ENCODE measurements around the gene IGSF6.
"Not testable (repeated sequence)": the region's sequence is repeated elsewhere in the genome, so short reads cannot be mapped to it uniquely, and the experiment has no call there.

Gene IGSF6

DNA sequence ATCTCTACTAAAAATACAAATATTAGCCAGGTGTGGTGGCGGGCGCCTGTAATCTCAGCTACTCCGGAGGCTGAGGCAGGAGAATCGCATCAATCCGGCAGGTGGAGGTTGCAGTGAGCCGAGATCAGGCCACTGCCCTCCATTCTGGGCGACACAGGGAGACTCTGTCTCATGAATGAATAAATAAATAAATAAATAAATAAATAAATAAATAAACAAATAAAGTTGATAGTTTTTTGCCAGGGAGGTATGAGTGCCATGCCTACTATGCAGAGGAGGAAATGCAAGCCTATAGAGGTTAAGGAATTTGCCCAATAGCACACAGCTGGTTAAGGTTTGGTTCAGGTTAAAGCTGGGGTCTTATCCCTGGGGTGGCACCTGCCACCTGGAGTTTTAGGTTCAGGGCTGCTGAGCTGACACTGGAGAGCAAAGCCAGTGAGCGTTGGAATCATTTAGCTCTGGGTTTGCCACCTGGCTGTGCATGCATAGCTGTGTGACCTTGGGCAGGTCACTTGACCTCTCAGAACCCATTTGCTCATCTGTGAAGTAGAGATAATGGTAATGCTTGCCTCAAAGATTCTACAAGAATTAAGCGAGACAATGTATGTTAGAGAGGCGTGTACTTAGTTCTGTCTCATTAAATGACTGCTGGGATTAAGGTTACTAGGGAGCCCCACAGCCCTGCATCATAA, 12.5 kb upstream of the IGSF6 start:
- no peaks in the 10 kb centered on the region for H3K36me3 Mint-ChIP-seq
- H3K4me3 Mint-ChIP-seq = no peak overlapping the region
- H3K4me1 Mint-ChIP-seq = peaks cover 14 to 32% of the 10 kb centered on the region in 2 donors
- DNase-seq (no peak), ATAC-seq (replicated peaks) (no peak)
- H3K9me3 Mint-ChIP-seq = no peaks in the 10 kb centered on the region
- H3K27me3 Mint-ChIP-seq = no peaks in the 10 kb centered on the region
- peak overlapping the region; percentile 59 for H3K27ac Mint-ChIP-seq

DNA sequence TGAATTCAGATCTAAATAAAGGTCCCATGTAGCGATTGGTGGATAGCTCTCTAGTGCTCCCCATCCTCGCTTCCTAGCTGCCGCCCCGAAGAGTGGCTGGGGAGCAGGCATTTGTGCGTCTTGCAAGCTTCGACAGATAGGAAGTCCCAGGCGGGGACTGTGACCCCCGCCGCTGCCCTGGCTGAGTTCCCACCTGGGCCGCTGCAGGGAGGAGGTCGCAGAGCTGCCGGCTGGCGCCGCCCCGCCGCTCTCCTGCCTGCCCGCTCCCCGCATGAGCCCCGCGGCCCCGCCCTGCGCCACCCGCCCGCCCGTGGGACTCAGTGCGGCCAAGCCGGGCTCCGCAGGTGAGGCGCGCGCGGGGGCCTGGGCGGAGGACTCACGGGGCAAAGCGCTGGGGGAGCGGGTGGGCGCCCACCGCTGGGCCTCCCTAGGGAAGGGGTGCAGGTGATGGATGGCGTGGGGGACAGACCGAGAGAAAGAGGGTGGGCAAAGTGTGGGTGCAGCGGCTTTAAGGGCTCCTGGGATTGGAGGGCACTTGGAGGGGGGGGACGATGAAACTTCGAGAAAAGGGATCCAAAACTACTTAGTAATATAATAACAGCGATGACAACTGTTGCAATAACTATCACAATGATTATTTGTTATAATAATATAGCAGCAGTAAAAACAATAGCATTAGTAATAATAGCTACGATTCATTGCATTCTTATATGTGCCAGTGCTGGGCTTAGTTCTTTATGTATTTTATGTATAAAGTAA, 11.7 kb upstream of the IGSF6 start, which contains the start of gene OTOA:
TSS of gene OTOA (plus strand) at position 80 of the 759 bp plus-strand sequence. CDS start 14,547 bp downstream, outside the sequence.
- ATAC-seq (replicated peaks) (peak; percentile 83 to 86), DNase-seq (peak; percentile 19)
- Mint-ChIP-seq H3K4me1 (peaks cover 16 to 40% of the 10 kb centered on the region in 2 donors), H3K27ac (no peak within 1 kb of the TSS), H3K27me3 (no peaks in the 10 kb centered on the region), H3K36me3 (no peaks in the 10 kb centered on the region), H3K9me3 (no peaks in the 10 kb centered on the region), H3K4me3 (peak within 1 kb of the TSS; percentile 81 to 82)

DNA sequence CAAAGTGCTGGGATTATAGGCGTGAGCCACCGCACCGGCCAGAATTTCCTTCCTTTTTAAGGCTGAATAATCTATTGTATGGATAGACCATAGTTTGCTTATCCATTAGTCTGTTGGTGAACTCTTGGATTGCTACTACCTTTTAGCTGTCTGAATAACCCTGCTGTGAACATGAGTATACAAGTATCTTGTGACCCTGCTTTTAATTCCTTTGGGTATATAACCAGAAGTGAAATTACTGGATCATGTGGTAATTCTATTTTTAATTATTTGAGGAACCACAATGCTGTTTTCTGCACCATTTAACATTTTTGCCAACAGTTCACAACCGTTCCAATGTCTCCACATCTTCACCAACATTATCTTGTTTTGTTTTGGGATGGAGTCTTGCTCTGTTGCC, 6.7 kb upstream of the IGSF6 start:
- DNase-seq (no peak), ATAC-seq (replicated peaks) (no peak)
- peak overlapping the region; percentile 9 to 46 for H3K4me3 Mint-ChIP-seq
- no peaks in the 10 kb centered on the region for H3K9me3 Mint-ChIP-seq
- H3K36me3 Mint-ChIP-seq = peaks cover 13 to 22% of the 10 kb centered on the region in 2 donors
- H3K4me1 Mint-ChIP-seq = peaks cover 50 to 81% of the 10 kb centered on the region in 2 donors
- H3K27ac Mint-ChIP-seq = no peak overlapping the region
- H3K27me3 Mint-ChIP-seq = no peaks in the 10 kb centered on the region

DNA sequence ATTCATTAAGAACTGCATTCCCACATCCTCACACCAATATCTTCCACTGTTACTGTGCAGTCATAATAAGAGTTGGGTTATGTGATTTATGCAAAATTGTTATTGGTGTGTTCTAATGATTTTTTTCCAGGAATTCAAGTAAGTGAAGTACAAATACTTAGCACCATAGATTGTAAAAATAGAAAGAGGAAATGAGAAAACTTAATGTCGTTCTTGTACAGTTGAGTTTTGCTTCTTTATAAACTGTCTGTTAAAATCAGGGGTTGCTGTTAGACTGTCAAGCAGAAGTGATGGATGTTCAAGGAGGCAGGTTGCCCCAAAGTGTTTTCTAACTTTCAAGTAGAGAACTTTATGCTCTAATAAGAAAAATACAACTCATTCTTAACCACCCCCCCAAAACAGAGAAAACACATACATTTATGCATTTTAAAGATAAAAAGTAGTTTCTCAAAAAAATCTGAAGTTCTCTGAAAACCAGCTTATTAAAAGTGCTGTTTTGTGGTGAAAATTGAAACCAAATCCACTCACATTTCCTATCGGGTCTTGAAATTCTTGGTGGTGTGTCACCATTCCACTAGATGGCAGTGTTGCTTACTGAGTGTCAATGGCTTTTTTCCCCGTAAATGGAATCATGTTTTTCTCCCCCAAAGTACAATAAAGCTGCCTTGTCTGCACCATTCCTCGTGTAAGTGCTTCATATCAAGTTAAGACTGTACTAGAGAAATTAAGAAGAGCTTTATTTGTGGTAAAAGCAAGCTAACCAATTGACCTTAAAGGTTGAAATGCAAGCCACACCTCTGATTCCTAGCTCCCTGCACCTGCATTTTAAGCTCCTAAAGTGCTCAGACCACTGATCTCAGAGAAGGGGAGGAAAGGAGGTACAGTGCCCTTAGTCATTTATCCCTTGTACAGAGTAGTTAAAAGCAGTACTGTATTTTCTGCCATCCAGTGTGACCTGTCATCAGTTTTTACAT, 4.7 kb upstream of the IGSF6 start:
- Mint-ChIP-seq H3K4me1 (peaks cover 58 to 92% of the 10 kb centered on the region in 2 donors), H3K36me3 (peaks cover 15 to 37% of the 10 kb centered on the region in 2 donors), H3K27ac (peak overlapping the region; percentile 94), H3K9me3 (no peaks in the 10 kb centered on the region), H3K27me3 (no peaks in the 10 kb centered on the region), H3K4me3 (peak overlapping the region; percentile 66 to 70)
- DNase-seq = peak; percentile 17
- ATAC-seq (replicated peaks) = peak; percentile 91 to 92

DNA sequence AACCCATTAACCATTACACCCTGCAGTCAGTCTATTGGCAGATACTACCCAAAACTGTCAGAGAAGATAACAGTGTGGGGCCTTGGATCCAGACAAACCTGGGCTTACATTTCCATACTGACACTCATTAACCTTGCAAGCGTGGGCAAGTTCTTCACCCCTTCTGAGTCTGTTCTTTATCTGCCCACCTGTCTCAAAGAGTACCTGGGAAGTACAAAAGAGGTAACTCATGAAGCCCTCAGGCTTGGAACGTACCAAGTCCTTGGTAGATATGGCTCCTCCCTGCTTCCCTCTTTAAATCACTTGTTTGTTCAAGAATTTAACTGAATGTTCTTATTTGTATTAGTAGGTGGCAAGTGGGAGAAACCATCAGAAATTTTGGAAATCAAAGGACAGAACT, 2.5 kb upstream of the IGSF6 start:
- no peak overlapping the region for H3K4me3 Mint-ChIP-seq
- no peak for ATAC-seq (replicated peaks)

DNA sequence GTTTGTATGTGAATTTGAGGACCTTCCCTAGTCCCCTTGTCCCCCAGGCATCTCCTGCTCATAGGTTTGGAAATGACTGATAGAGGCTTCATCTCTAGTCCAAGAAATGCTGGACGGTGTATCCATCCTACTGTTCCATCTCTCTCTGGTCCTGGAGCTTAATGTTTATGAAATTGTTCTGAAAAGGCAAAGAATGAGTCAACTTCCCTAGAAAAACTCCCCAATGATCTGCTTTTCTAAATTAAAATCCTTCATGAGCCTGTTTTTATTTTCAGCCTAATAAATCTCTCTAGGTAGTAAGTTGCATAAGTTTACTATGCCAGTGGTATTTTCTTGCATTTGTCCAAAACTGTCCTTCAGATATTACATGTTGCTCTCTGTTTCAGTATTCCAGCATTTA, 2.1 kb upstream of the IGSF6 start:
- no peaks in the 10 kb centered on the region for H3K9me3 Mint-ChIP-seq
- peaks cover 61 to 82% of the 10 kb centered on the region in 2 donors for H3K4me1 Mint-ChIP-seq
- H3K4me3 Mint-ChIP-seq = no peak overlapping the region
- ATAC-seq (replicated peaks) (no peak), DNase-seq (no peak)
- H3K27me3 Mint-ChIP-seq = no peaks in the 10 kb centered on the region
- H3K27ac Mint-ChIP-seq = peak overlapping the region; percentile 67
- peaks cover 15 to 37% of the 10 kb centered on the region in 2 donors for H3K36me3 Mint-ChIP-seq

More for the DNA sequence above, 2.5 kb upstream of the IGSF6 start:
- Mint-ChIP-seq H3K9me3 (no peaks in the 10 kb centered on the region), H3K27me3 (no peaks in the 10 kb centered on the region), H3K27ac (peak overlapping the region; percentile 67), H3K36me3 (peaks cover 15 to 37% of the 10 kb centered on the region in 2 donors), H3K4me1 (peaks cover 61 to 86% of the 10 kb centered on the region in 2 donors)
- no peak for DNase-seq

DNA sequence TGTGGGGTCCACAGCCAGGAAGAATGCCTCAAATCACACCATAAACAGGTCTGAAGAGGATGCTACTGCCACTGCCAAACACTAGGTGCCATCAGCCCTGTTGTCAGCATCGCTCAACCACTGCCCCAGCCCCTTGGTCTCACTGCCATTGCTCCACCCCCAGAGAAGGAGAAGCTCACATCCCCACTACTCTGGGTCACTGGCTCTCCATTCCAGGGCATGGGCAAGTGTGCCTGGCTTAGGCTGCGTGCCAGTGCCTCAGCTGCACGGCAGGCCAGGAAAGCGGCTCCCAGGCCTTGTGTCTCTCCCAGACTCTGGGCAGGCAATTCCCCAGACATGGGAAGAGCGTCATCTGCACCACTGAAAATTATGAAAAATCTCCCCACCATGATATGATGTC, 1.2 kb upstream of the IGSF6 start:
- Mint-ChIP-seq H3K4me1 (peaks cover 60 to 80% of the 10 kb centered on the region in 2 donors), H3K27ac (no peak overlapping the region), H3K4me3 (peak overlapping the region in 1 of 2 donors; percentile 11), H3K27me3 (no peaks in the 10 kb centered on the region), H3K9me3 (no peaks in the 10 kb centered on the region), H3K36me3 (peaks cover 15 to 37% of the 10 kb centered on the region in 2 donors)
- DNase-seq (no peak), ATAC-seq (replicated peaks) (no peak)

DNA sequence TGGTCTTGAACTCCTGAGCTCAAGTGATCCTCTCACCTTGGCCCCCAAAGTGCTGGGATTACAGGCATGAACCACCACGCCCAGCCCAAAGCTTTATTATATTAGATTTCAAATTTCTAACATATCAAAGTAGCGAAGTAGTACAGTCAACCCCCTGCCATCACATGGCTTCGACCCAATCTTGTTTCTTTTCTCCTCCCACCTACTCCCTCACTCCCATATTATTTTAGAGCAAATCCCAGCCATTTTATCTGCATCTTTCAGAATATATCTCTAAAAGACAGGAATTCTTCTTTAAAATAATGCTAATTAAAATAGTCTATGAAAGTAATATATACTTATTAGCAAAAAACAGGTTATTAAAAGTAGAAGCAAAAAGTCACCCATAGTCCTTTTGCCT, 893 bp downstream of the IGSF6 start:
- H3K27me3 Mint-ChIP-seq = no peaks in the 10 kb centered on the region
- H3K27ac Mint-ChIP-seq = peak overlapping the region; percentile 51
- peaks cover 54 to 79% of the 10 kb centered on the region in 2 donors for H3K4me1 Mint-ChIP-seq
- ATAC-seq (replicated peaks) (no peak), DNase-seq (no peak)
- H3K36me3 Mint-ChIP-seq = peaks cover 17 to 39% of the 10 kb centered on the region in 2 donors
- H3K4me3 Mint-ChIP-seq = no peak overlapping the region
- no peaks in the 10 kb centered on the region for H3K9me3 Mint-ChIP-seq

DNA sequence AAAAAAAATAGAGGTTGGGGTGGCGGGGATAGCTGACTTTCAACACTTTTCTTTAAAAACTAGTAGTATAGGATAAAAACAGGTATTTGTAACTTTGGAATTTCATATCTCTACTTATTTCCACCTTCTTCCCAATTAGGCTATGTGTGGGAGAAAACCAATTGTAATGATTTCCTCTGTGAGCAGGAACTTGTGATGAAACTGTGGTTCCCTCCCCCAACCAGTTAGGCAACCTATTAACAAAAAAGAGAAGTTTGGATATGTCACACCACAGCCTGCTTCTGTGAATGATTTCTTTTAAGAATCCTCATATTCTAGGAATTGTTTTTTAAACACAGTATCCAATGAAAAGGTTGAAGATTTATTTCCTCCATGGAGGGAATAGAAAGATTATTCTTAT, 1.9 kb downstream of the IGSF6 start:
- DNase-seq = no peak
- Mint-ChIP-seq H3K9me3 (no peaks in the 10 kb centered on the region), H3K36me3 (peaks cover 14 to 31% of the 10 kb centered on the region in 2 donors), H3K27me3 (no peaks in the 10 kb centered on the region), H3K4me3 (no peak overlapping the region), H3K27ac (no peak overlapping the region), H3K4me1 (peaks cover 52 to 79% of the 10 kb centered on the region in 2 donors)
- ATAC-seq (replicated peaks) = no peak

DNA sequence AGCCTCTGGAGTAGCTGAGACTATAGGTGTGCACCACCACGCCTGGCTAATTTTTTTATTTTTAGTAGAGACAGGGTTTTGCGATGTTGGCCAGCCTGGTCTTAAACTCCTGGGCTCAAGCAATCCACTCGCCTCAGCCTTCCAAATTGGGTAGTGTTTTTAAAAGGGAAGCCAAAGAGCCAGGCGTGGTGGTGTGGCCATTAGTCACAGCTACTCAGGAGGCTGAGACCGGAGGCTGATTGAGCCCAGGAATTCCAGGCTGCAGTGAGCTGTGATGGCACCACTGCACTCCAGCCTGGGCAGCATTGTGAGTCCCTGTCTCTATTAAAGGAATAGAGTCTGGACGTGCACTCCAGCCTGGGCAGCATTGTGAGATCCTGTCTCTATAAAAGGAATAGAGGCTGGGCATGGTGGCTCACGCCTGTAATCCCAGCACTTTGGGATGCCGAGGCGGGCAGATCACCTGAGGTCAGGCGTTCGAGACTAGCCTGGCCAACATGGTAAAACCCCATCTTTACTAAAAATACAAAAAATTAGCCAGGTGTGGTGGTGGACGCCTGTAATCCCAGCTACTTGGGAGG, 2.5 kb downstream of the IGSF6 start:
- H3K27me3 Mint-ChIP-seq; H3K27ac Mint-ChIP-seq; H3K9me3 Mint-ChIP-seq; ATAC-seq (replicated peaks); H3K4me3 Mint-ChIP-seq; DNase-seq: not testable (repeated sequence)
- Mint-ChIP-seq H3K4me1 (peaks cover 50 to 80% of the 10 kb centered on the region in 2 donors), H3K36me3 (peaks cover 9 to 27% of the 10 kb centered on the region in 2 donors)

DNA sequence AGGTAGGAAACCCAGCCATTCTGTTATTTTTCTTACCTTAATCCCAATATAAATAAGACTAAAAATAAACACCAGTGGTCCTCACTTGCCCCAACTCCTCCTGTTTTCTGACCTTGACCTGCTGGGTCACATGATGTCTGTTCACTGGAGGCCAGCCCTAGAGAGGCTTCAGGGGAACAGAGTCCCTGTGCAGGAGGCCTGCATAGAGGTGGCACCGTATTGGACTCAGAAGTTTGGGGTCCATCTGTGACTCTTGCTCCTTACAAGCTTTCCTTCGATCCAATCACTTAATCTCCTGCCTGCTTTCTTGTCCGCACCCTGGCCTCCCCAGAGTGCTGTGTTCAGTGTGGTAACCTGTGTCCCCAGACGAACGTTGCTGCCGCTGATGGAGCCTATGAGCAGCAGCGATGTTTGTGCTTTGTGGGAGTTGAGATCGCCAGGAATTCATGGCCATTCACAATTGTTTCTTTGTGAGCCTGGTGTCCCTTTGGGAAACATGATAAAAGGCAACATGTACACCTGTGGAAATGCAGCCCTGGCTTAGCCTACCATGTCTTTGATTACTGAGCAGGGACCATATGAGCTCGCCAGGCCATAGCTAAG, 4.7 kb downstream of the IGSF6 start:
- Mint-ChIP-seq H3K27ac (peak overlapping the region; percentile 95), H3K4me3 (peak overlapping the region; percentile 14 to 65), H3K9me3 (no peaks in the 10 kb centered on the region), H3K36me3 (peaks cover 3 to 8% of the 10 kb centered on the region in 2 donors), H3K27me3 (no peaks in the 10 kb centered on the region), H3K4me1 (peaks cover 39 to 71% of the 10 kb centered on the region in 2 donors)
- no peak for DNase-seq
- ATAC-seq (replicated peaks) = peak; percentile 9 to 14

DNA sequence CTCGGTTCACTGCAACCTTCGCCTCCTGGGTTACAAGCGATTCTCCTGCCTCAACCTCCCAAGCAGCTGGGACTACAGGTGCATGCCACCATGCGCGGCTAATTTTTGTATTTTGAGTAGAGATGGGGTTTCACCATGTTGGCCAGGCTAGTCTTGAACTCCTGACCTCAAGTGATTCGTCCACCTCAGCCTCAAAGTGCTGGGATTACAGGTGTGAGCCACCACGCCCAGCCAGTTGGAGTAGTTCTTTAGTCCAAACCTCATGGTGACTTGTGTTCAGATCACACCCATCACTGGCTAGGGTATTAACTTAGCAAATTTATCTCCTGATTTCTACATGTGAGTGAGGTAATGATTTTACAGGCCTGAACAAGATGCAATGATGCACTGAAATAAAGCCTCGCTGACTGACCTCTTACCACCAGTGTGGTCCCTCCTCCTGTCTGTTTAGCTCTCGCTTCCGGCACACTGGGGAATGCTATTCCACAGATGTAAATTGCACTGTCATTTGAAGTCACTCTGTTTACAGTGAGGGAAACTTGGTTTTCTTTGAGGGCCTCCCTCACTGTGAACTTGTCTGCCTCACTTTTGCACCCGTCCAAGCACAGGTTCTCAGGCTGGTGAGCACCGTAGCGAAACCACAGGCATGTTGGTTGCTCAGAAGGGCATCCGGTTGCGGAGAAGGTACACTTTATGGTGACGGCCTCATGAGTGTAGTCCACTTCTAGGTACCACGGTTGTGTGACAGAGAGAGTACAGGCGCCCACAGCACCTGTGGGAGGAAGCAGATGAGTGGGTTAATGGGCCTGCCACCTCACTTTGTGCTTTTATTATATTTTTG, 5.5 kb downstream of the IGSF6 start:
- no peaks in the 10 kb centered on the region for H3K9me3 Mint-ChIP-seq
- H3K27ac Mint-ChIP-seq = peak overlapping the region; percentile 95
- peaks cover 3 to 4% of the 10 kb centered on the region in 2 donors for H3K36me3 Mint-ChIP-seq
- H3K4me3 Mint-ChIP-seq = peak overlapping the region; percentile 62 to 77
- H3K4me1 Mint-ChIP-seq = peaks cover 36 to 66% of the 10 kb centered on the region in 2 donors
- peak; percentile 93 to 94 for ATAC-seq (replicated peaks)
- H3K27me3 Mint-ChIP-seq = no peaks in the 10 kb centered on the region
- DNase-seq = peak; percentile 84
